Tibial artery (tissue), 4 donors: ENCODE results near the gene OPCML.

Source experiments
- DNase-seq, 2 donors: peaks; one replicate each; pipeline ENCODE4 v3.0.0-alpha.2; 2019
- H3K27ac ChIP-seq, 2 donors: fragments of 200-600 bp; sonication (generic) in 1 of 2; 1 replicate in 1 of 2; 2 replicates in 1 of 2; pipeline ENCODE4 v1.5.1; 2018 to 2019; ENCODE audit warnings: mild to moderate bottlenecking in 1 of 2
- H3K27me3 ChIP-seq, 2 donors: fragments of 200-600 bp; sonication (generic) in 1 of 2; one replicate each; pipeline versions ENCODE4 v1.5.1 to v1.6.0; 2016 to 2019
- H3K36me3 ChIP-seq, 3 donors: fragments of 200-600 bp; sonication (generic) in 2 of 3; one replicate each; pipeline ENCODE4 v1.5.1; 2016 to 2019; ENCODE audit warnings: mild to moderate bottlenecking in 2 of 3
- H3K4me1 ChIP-seq, 4 donors: fragments of 200-600 bp; sonication (generic) in 2 of 4; 1 replicate in 3 of 4; 2 replicates in 1 of 4; pipeline ENCODE4 v1.5.1; 2016 to 2019
- H3K4me3 ChIP-seq, 2 donors: fragments of 200-600 bp; sonication (generic) in 1 of 2; 1 replicate in 1 of 2; 2 replicates in 1 of 2; pipeline ENCODE4 v1.5.1; 2018 to 2019; ENCODE audit warnings: mild to moderate bottlenecking in 2 of 2
- H3K9me3 ChIP-seq, 3 donors: fragments of 200-600 bp; sonication (generic) in 1 of 3; one replicate each; pipeline ENCODE4 v1.5.1; 2016 to 2019
- intact Hi-C: fragments of 100-400 bp; cut with DNase I; formaldehyde crosslinking; loops from one replicate; pipeline ENCODE4 v1.15.0; 2023; ENCODE audit warnings: low total_unique reads
- TF ChIP-seq, protein P1 (sequence below), 2 experiments: fragments of 200-600 bp in 1 of 2; fragments of 450-650 bp in 1 of 2; IDR thresholded peaks; one replicate each; pipeline ENCODE4 v1.5.1; 2017 to 2019; ENCODE audit warnings: antibody characterized with exemption in 2 of 2, mild to moderate bottlenecking in 1 of 2, moderate library complexity in 1 of 2

OPCML gene

GRCh38 chr11:133206313-133207005 is 325.8 kb downstream of the OPCML start:
- Histone ChIP-seq H3K9me3 (no peaks in the 10 kb centered on the region), H3K4me3 (no peak overlapping the region), H3K4me1 (no peaks in the 10 kb centered on the region), H3K27me3 (no peaks in the 10 kb centered on the region), H3K36me3 (no peaks in the 10 kb centered on the region), H3K27ac (no peak overlapping the region)
- TF ChIP-seq, protein P1, sequence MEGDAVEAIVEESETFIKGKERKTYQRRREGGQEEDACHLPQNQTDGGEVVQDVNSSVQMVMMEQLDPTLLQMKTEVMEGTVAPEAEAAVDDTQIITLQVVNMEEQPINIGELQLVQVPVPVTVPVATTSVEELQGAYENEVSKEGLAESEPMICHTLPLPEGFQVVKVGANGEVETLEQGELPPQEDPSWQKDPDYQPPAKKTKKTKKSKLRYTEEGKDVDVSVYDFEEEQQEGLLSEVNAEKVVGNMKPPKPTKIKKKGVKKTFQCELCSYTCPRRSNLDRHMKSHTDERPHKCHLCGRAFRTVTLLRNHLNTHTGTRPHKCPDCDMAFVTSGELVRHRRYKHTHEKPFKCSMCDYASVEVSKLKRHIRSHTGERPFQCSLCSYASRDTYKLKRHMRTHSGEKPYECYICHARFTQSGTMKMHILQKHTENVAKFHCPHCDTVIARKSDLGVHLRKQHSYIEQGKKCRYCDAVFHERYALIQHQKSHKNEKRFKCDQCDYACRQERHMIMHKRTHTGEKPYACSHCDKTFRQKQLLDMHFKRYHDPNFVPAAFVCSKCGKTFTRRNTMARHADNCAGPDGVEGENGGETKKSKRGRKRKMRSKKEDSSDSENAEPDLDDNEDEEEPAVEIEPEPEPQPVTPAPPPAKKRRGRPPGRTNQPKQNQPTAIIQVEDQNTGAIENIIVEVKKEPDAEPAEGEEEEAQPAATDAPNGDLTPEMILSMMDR (IDR thresholded peaks at IDR 0.05) = no peak
- DNase-seq = no peak
- intact Hi-C loops = no loop called here

GRCh38 chr11:133204158-133204557 is 328.1 kb downstream of the OPCML start:
- no peaks in the 10 kb centered on the region for H3K9me3 ChIP-seq
- DNase-seq = no peak
- intact Hi-C loops = no loop called here
- no peak overlapping the region for H3K4me3 ChIP-seq
- H3K27ac ChIP-seq = no peak overlapping the region
- no peaks in the 10 kb centered on the region for H3K36me3 ChIP-seq
- TF ChIP-seq, protein P1 (IDR thresholded peaks at IDR 0.05) = no peak
- H3K27me3 ChIP-seq = no peaks in the 10 kb centered on the region
- H3K4me1 ChIP-seq = no peaks in the 10 kb centered on the region

DNA sequence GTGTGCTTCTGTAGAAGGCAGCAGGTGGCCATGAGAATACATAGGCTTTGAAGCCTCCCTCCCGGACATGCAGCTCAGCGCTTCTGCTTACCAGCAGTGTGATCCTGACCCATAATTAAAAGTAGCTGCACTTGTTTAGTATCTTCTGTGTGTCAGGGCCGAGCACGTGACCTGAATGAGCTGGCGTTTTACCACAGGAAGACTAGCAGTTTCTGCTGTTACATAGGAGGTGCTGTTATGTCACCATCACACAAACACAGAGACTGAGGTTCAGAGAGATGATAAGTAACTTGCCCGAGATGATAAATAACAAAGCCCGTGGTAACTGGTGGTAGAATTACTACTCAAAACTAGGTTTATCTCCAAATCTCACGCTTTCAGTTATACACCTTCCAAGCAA is 329.5 kb downstream of the OPCML start:
- TF ChIP-seq, protein P1 (IDR thresholded peaks at IDR 0.05) = no peak
- DNase-seq = no peak
- H3K36me3 ChIP-seq = no peaks in the 10 kb centered on the region
- H3K4me1 ChIP-seq = no peaks in the 10 kb centered on the region
- H3K27me3 ChIP-seq = no peaks in the 10 kb centered on the region
- H3K9me3 ChIP-seq = no peaks in the 10 kb centered on the region
- intact Hi-C loops = no loop called here
- no peak overlapping the region for H3K4me3 ChIP-seq
- no peak overlapping the region for H3K27ac ChIP-seq

DNA sequence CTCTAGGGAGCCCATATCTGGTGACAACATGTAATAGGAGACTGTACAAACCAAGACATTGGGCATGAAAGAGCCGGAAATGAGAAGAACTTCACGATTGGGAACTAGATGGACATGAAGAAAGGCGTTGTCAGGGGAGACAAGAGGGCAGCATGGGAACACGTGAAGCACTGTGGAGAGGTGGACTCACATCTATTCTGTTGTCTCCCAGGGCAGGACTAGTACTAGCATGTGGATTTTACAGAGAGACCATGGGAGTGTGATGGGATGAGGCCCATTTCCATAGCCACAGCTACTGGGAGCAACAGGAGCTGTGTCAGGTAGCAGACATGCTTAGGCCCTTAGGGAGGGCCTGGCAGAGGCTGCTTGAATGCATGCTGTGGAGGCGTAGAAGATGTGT is 333.9 kb downstream of the OPCML start:
- Histone ChIP-seq H3K27me3 (no peaks in the 10 kb centered on the region), H3K9me3 (no peaks in the 10 kb centered on the region), H3K27ac (no peak overlapping the region), H3K4me1 (no peaks in the 10 kb centered on the region), H3K4me3 (no peak overlapping the region), H3K36me3 (no peaks in the 10 kb centered on the region)
- intact Hi-C loops = no loop called here
- no peak for DNase-seq
- TF ChIP-seq, protein P1 (IDR thresholded peaks at IDR 0.05) = no peak

- intact Hi-C loops = no loop called here
- TF ChIP-seq, protein P1 (IDR thresholded peaks at IDR 0.05) = no peak
- Histone ChIP-seq H3K9me3 (no peaks in the 10 kb centered on the region), H3K27ac (no peak overlapping the region), H3K27me3 (no peaks in the 10 kb centered on the region), H3K36me3 (no peaks in the 10 kb centered on the region), H3K4me1 (no peaks in the 10 kb centered on the region), H3K4me3 (no peak overlapping the region)
- no peak for DNase-seq
These were observed 334.9 kb downstream of the OPCML start for GRCh38 chr11:133197425-133197824.

GRCh38 chr11:133191931-133192330 is 340.4 kb downstream of the OPCML start:
- intact Hi-C loops = no loop called here
- no peaks in the 10 kb centered on the region for H3K36me3 ChIP-seq
- no peaks in the 10 kb centered on the region for H3K9me3 ChIP-seq
- TF ChIP-seq, protein P1 (IDR thresholded peaks at IDR 0.05) = no peak
- DNase-seq = no peak
- no peaks in the 10 kb centered on the region for H3K27me3 ChIP-seq
- H3K4me3 ChIP-seq = no peak overlapping the region
- H3K4me1 ChIP-seq = no peaks in the 10 kb centered on the region
- no peak overlapping the region for H3K27ac ChIP-seq
